NCI-H748 (cell line): ENCODE results near the gene DNMT1.
"Not testable (repeated sequence)": the region's sequence is repeated elsewhere in the genome, so short reads cannot be mapped to it uniquely, and the experiment has no call there.

Experiments used
- DNase-seq: peaks from one replicate; lab custom pipeline; 2025; ENCODE audit not compliant: unreplicated experiment; lab: John Stamatoyannopoulos, UW

Gene DNMT1

DNA sequence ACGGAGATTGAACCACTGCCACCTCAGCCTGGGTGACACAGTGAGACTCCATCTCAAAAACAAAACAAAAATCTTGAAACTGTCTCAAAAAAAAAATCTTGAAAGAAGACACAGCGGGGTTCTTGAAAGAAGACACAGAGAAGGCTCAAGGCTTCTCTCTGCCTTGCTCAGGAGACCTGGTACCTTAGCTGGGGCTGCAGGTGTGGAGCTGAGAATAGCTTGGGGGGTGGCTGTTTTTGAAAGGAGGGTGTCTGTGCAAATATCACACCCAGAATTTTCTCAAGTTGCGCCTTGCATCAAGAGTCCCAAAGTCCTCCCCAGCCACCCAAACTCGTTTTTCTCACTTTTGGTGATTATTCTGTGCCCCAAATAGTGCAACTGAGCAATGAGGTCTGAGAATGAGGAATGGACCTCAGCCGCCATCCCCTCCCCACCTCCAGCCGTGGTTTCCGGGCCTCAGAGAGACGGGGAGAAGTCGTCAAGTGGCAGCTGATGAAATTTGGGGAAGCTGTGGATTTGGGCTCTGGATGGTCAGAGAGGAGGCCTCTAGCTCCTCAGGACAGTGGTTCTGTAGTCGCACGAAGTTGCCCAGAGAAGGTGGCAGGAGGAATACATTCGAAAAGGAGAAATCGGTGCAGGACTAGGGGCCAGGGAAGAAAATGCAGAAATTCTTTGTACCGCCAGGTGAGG, 27.6 kb upstream of the DNMT1 start:
- DNase-seq: no peak

DNA sequence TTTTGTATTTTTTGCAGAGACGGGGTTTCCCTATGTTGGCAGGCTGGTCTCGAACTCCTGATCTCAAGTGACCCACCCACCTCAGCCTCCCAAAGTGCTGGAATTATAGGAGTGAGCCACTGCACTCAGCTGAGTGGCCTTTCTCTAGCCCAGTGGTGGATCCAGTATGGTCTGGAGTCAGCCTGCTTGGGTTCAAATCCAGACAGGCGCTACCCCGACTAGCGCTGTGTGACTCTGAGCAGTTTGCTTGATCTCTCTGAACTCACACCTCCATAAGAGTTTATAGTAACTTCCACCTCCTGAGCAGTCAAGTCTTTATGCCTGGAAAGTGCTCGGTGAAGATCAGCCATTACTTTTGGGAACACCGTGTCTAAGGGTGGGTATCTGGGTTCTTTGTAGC, 25.9 kb upstream of the DNMT1 start:
- no peak for DNase-seq

DNA sequence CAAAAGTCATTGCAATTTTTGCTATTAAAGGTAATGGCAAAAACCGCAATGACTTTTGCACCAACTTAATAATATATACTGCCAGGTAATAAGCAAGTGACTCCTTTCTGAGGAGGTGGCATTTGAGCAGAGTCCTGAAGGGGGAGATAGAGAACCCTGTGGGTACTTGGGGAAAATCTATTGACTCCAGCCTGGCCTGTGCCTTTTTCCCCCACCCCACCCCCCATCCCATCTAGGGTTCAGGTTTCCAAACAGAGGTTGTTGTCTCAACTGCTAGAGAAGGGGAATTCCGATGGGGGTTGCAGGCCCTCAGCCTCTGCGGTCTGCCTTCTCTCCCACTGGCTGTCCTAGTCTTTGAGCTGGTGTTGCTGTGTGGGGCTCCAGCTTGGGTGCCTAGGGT, 24.9 kb upstream of the DNMT1 start:
- peak; percentile 36 for DNase-seq

DNA sequence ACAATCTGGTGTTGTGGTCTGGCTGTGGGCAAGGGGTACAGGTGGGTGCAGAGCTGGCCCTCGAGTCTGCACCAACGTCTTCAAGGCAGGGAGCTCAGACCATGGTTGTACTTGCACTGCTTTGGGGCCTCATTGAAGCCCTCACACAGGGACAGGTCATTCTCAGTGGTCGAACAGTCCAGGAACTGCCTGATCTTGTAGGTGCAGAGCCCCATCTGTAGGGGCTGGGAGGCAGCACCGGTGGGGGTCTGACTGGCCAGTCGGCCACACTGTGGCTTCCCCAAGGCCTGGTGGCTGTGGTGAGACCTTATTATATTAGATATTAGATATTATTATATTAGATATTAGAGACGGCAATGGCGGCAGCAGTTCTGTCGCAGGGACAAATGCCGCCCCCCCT, 22.3 kb upstream of the DNMT1 start:
- DNase-seq: no peak

DNA sequence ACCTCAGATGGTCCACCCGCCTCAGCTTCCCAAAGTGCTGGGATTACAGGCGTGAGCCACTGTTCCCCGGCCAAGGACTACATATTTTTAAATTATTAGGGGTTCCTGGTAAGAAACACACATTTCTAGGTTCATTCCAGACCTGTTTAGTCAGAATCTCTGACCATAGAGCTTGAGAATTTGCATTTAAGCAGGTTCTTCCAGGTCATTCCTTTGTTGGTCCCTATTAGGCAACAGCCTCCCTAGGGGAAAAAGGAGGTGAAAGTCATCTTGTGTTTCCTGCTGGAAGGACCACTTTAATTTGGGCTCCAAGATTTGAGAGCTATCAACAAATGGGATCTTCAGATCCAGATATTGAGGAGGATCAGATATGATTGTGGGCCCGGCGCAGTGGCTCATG, 20.0 kb upstream of the DNMT1 start:
- DNase-seq: no peak

DNA sequence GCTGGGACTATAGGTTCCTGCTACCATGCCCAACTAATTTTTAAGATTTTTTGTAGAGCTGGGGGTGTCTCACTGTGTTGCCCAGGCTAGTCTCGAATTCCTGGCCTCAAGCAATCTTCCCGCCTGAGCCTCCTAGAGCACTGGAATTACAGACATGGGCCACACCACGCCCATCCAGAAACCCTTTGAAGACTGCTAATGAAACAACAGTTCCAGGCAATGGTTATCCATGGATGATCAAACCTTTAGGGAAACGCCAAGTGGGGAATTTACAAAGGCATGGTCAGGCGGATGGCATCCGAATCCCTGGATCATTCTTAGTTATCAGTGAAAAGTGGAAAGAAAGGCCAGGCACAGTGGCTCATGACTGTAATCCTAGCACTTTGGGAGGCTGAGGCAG, 16.9 kb upstream of the DNMT1 start:
- DNase-seq: no peak

DNA sequence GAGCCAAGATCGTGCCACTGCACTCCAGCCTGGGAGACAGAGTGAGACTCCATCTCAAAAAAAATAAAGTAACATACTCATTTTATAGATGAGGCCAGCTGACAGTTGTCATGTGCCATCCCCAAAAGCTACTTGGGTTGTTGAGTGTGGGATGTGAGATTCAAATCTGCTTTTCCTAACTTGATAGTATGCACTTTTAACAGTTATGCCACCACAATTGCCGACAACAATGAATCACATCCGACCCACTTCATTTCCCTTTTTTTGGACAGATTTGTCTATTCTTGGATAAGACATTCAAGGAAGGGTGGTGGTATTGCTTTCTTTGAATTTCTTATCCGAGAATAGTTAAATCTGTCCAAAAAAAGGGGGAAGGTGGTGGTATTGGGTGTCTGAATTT, 16.3 kb upstream of the DNMT1 start:
- DNase-seq: no peak

DNA sequence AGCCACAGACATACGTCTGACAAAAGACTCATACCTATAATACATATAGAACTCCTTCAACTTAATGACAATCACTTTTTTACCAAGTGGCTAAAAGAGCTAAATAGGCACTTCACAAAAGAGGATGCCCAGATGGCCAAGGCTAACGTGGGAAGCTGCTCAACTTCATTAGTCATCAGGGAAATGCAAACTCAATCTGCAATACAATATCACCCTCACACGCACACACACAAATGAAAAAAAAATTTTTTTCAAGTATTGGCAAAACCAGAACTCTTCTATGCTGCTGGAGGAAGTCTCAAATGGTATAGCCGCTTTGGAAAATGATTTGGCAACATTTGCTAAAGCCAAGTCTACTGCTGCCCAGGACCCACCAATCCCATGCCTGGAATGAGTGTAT, 14.6 kb upstream of the DNMT1 start:
- no peak for DNase-seq

DNA sequence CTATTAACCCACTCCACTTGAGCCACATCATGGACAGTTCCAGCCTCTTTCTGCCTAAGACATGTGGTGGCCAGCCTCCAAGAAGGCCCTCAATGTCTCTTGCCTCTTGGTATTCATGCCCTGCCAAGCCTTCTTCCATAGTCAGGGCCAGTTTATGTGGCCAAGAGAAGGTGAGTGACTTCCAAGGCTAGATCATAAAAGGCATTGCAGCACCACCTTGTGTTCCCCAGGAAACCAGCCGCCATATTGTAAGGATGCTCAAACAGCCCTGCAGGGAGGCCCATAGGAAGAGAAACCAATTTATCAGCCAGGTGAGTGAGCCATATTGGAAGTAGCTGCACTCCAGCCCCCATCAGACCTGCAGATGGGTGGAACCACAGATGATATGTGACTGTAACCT, 12.3 kb upstream of the DNMT1 start:
- no peak for DNase-seq

DNA sequence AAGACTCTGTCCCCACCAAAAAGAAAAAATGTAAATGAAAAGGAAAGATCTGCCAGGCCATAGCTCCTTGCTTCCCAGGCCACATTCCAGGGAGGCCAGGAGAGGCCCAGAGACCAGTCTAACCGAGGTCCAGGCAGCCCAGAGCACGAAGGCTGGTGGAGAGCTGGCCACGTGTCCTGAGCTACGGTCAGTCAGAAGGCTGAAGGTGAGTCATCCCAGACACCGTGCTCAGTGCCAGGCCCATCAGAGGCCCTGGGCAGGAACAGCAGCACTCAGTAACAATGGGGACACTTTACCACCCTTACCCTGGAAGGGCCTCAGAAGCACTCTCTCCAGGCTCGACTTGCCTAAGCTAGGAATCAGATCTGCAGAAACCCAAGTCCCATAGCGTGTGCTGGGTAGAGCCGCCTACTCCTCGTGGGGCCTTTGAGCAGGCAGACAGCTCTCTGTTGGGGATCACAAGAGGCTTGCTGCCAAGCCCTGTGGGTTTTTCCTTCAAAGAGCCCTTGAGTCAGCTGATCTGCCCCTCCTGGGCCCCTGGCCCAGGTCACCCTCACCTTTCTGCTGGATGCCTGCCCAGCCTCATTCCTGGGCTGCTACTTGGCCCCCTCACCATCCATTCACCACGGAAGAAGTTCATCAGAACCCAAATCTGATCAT, 11.6 kb upstream of the DNMT1 start:
- DNase-seq: no peak

DNA sequence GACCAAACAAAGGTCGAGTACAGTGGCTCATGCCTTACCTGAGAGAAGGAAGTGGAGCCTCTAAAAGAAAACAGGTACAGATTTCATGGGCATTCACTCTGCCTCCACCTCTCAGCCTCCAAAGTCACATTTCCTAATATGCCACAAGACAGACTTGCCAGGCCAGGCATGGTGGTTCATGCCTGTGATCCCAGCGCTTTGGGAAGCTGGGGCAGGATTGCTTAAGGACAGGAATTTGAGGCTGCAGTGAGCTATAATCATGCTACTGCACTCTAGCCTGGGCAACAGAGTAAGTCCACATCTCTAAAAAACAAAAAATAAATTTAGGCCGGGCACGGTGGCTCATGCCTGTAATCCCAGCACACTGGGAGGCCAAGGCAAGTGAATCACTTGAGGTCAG, 10.9 kb upstream of the DNMT1 start:
- no peak for DNase-seq

DNA sequence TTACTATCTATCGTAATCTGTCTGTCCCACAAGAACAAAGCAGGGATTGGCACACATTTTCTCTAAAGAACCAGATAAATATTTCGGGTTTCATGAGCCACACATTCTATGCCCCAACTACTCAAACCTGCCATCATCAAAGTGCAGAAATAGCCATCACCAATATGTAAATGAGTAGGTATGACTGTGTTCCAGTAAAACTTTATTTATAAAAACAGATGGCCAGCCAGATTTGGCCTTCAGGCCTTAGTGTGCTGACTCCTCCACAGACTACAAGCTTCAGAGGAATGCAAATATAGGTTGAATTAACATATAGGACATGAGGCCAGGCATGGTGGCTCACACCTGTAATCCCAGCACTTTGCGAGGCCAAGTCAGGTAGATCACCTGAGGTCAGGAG, 8.9 kb upstream of the DNMT1 start:
- DNase-seq: no peak

DNA sequence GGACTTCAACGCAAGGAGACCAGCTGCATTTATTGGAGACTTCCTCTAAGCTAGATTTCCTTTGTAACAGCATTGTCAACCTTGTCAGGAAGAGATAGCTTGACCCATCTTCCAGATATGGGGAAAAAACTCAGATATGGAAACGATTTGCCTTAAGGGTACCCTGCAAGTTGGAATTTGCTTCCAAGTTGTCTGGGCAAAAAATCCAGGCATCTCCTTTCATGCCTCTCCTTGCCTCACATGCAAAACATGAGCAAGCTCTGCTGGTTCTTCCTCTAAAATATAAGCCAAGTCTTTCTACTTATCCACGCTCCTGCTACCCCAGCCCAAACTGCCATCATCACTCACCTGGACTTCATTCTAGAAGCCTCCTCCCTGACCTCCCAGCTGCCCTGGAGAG, 6.4 kb upstream of the DNMT1 start:
- no peak for DNase-seq

DNA sequence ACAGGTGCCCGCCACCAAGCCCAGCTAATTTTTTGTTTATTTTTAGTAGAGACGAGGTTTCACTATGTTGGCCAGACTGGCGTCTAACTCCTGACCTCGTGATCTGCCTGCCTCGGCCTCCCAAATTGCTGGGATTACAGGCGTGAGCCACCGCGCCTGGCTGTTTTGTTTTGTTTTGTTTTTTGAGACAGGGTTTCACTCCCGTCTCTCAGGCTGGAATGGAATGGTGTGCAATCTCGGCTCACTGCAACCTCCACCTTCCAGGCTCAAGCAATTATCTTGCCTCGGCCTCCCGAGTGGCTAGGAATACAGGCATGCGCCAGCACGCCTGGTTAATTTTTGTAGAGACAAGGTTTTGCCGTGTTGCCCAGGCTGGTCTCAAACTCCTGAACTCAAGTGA, 5.3 kb upstream of the DNMT1 start:
- DNase-seq: not testable (repeated sequence)

DNA sequence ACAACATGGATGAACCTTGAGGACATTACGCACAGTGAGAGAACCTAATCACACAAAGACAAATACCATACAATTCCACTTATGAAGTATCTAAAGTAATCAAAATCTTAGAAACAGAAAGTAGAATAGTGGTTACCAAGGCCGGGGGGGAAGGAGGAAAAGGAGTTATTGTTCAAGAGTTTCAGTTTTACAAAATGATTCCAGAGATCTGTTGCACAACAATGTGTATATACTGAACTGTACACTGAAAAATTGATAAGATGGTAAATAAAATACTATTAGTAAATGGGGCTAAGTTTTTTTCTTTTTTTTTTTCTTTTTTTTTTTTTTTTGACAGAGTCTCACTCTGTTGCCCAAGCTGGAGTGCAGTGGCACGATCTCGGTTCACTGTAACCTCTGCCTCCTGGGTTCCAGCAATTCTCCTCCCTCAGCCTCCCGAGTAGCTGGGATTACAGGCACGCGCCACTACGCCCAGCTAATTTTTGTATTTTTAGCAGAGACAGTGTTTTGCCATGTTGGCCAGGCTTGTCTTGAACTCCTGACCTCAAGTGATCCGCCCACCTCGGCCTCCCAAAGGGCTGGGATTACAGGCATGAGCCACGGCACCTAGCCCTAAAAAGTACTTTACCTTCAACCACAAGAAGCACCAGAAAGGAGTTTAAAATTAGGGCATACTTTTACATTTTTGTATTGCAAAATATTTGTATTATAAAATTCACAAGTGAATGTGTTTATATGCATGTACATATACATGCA, 4.3 kb upstream of the DNMT1 start:
- DNase-seq: not testable (repeated sequence)

DNA sequence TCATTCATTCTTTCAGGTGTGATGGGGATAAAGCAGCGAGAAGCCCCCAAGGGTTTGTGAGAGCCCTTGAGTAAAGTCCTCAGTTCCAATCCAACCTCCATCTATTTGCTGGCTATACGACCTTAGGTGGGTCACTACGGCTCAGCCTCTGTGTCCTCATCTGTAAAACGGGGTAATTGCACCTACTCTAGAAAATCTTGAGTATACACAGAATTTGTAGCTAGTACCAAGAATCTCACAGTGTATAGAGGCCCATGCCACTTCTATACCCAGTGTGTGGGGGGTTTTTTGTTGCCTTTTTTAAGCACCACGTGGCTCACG, 406 bp upstream of the DNMT1 start:
- DNase-seq: no peak

DNA sequence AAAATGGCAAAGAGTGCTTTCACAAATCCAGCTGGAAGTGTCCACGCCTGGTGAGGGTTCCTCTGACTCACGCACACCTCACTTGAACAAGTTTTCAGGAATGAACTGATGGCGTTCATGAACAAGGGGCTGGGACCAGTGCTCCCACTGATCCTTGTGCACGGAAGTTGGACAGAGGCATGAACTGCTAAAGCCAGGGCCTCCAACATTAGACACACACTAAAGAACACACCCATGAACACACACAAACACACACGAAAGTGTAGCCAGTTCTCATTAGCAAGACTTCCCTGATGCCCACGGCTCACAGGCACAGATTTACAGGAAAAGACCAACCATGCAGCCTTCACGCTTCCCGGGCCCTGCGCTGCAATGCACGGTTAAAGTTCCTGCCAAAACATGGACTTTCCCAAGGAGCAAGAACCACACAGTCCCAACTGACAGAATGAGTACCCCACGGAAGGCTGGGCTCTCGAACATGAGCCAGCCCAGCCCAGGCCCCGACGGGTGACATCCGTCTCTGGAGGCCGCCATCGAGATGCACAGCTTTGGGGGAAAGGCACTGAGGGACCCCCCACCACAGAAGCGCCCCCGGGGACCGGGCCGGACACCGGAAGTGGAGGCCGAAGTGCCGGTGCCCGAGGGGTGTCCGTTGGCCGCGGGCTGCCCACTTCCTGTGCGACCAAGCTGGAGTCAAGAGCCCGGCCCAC, 808 bp downstream of the DNMT1 start:
- peak; percentile 68 for DNase-seq

DNA sequence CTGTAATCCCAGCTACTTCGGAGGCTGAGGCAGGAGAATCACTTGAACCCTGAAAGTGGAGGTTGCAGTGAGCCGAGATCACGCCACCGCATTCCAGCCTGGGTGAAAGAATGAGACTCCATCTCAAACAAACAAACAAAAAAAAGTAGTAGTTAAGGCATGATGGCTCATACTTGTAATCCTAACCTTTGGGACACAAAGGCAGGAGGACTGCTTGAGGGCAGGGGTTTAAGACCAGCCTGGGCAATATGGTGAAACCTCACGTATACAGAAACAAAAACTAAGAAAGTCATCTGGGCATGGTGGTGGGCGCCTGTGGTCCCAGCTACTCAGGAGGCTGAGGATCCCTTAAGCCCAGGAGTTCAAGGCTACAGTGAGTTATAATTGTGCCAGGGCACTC, 1.8 kb downstream of the DNMT1 start:
- DNase-seq: no peak

DNA sequence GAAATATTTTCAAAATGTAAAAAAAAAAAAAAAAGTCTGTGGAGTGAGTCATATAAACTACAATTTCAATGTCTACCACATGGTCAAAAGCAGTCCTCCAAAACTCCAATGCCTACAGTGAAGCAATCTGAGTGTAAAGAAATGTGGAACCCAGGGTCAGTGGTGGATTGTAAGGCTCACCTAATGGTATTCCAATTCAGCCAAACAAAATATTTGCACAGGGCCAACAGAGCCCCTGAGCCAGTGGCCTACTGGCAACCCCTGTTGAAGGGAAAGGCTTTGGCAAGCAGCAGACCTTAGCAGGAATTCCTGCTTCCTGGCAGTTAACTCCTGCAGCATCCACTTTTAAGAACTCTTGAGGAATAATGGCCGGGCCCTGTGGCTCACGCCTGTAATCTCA, 3.4 kb downstream of the DNMT1 start:
- no peak for DNase-seq

DNA sequence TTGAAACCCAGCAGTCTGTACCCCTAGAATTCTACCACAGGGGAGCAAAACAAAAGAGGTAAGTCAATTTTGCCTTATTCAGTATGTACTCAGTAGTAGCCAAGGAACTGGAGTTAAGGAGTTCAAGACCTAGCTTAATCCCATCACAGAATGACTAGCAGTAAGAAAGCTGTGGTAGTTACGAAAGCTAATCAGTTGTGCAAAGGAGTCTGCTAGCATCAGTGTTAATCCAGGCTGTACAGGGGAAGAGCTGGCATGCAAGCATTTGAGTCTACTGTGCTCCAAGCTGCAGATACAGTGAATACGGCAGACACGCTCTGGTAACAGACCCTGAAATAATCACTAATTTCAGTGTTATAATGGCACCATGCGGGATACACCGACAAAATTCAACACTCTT, 4.7 kb downstream of the DNMT1 start:
- DNase-seq: no peak

DNA sequence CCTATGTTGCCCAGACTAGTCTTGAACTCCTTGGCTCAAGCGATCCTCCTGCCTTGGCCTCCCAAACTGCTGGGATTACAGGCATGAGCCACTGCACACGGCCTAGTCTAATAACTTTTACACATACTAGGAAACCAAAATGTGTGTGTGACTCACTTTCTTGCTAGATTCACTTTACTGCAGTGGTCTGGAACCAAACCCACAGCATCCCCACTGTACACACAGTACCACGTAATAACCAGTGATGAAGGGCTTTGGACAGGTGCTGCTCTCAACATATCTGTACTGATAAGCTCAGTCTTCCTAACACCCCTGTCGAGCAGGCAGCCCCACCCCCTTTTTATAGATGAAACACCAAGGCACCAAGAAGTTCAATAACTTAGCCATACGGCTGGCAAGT, 5.1 kb downstream of the DNMT1 start:
- DNase-seq: no peak

DNA sequence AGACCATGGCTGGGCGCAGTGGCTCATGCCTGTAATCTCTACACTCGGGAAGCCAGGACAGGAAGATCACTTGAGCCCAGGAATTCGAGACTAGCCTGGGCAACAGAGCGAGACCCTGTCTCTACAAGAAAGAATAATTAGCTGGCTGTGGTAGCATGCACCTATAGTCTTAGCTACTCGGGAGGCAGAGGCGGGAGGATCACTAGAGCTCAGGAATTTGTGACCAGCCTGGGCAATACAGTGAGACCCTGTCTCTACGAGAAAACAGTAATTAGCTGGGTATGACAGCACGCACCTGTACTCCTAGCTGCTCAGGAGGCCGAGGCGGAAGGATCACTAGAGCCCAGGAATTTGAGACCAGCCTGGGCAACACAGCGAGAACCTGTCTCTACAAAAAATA, 7.4 kb downstream of the DNMT1 start:
- no peak for DNase-seq
